Calu3 (cell line): ENCODE results near the gene SCLY. TPM values are rescaled to one million over a fixed set of nuclear protein-coding genes. Genes with fewer than 3 reads are reported as not detected.

Experiments
- BruUV-seq: library from RNA; stranded (reverse); fragments of 400-500 nt; replicated peaks from 2 replicates; lab custom pipeline; 2021; lab: Mats Ljungman, UMichigan
- CTCF ChIA-PET: fragments of 300-600 bp; sonication (Branson Sonifier 250); formaldehyde crosslinking; loops from one replicate; lab custom pipeline; 2022; ENCODE audit warnings: antibody characterized with exemption; lab: Charles Lee
- DNase-seq: peaks from one replicate; pipeline ENCODE4 v3.0.0; 2022
- H3K27ac Mint-ChIP-seq: one replicate; pipeline ENCODE4 v1.8.0; 2022; ENCODE audit warnings: mixed read lengths; ENCODE audit not compliant: unreplicated experiment
- H3K27me3 Mint-ChIP-seq: one replicate; pipeline ENCODE4 v1.8.0; 2022; ENCODE audit warnings: mixed read lengths; ENCODE audit not compliant: unreplicated experiment
- H3K36me3 Mint-ChIP-seq: one replicate; pipeline ENCODE4 v1.8.0; 2022; ENCODE audit warnings: mild to moderate bottlenecking, moderate library complexity, mixed read lengths; ENCODE audit not compliant: insufficient read depth, unreplicated experiment
- H3K4me1 Mint-ChIP-seq: one replicate; pipeline ENCODE4 v1.8.0; 2022; ENCODE audit warnings: mild to moderate bottlenecking, low read depth, mixed read lengths; ENCODE audit not compliant: unreplicated experiment
- H3K4me3 Mint-ChIP-seq: one replicate; pipeline ENCODE4 v1.8.0; 2022; ENCODE audit warnings: mild to moderate bottlenecking, low read depth, moderate library complexity, mixed read lengths; ENCODE audit not compliant: unreplicated experiment
- H3K9me3 Mint-ChIP-seq: one replicate; pipeline ENCODE4 v1.8.0; 2022; ENCODE audit warnings: low read depth, mixed read lengths; ENCODE audit not compliant: unreplicated experiment
- CTCF ChIP-seq: fragments of 200-600 bp; IDR thresholded peaks from one replicate; pipeline ENCODE4 v1.8.0; 2022; ENCODE audit warnings: antibody characterized with exemption; ENCODE audit not compliant: unreplicated experiment
- intact Hi-C: fragments of 100-400 bp; cut with micrococcal nuclease; formaldehyde crosslinking; loops from one replicate; pipeline ENCODE4 v1.10.0; 2022; ENCODE audit not compliant: unreplicated experiment
- total RNA-seq: library from RNA; stranded (reverse); gene quantifications from 2 replicates; pipeline ENCODE4 v1.2.3, GENCODE V29; 2022

SCLY gene
- total RNA-seq, 1 experiment from 2014 or later: 37.5 TPM

- H3K27ac Mint-ChIP-seq: no peak overlapping the region
- H3K27me3 Mint-ChIP-seq: peaks cover 7% of the 10 kb centered on the region
- no peaks in the 10 kb centered on the region for H3K9me3 Mint-ChIP-seq
- peaks cover 6% of the 10 kb centered on the region for H3K4me1 Mint-ChIP-seq
- no peak for DNase-seq
- CTCF ChIA-PET: no interaction called here
- H3K4me3 Mint-ChIP-seq: no peak overlapping the region
- no peaks in the 10 kb centered on the region for H3K36me3 Mint-ChIP-seq
- TF ChIP-seq CTCF: no peak
- BruUV-seq: no TSS peak
- intact Hi-C loops: no loop called here
Measured at GRCh38 chr2:238131761-238132462, 71.1 kb downstream of the SCLY start.

- no peaks in the 10 kb centered on the region for H3K36me3 Mint-ChIP-seq
- H3K9me3 Mint-ChIP-seq: no peaks in the 10 kb centered on the region
- intact Hi-C loops: no loop called here
- no peak overlapping the region for H3K27ac Mint-ChIP-seq
- BruUV-seq: no TSS peak
- CTCF ChIA-PET: interaction anchor here (0.7 kb wide), 1 partner anchor 19 kb away, joined by 3 read pairs; no protein-coding TSS in a partner anchor
- no peak for TF ChIP-seq CTCF
- peaks cover 6% of the 10 kb centered on the region for H3K4me1 Mint-ChIP-seq
- peaks cover 7% of the 10 kb centered on the region for H3K27me3 Mint-ChIP-seq
- no peak for DNase-seq
- no peak overlapping the region for H3K4me3 Mint-ChIP-seq
Measured at GRCh38 chr2:238132463-238133450, 72.0 kb downstream of the SCLY start.

GRCh38 chr2:238133499-238134392 lies 72.9 kb downstream of the SCLY start:
- no peaks in the 10 kb centered on the region for H3K9me3 Mint-ChIP-seq
- intact Hi-C loops: no loop called here
- no peaks in the 10 kb centered on the region for H3K36me3 Mint-ChIP-seq
- H3K27me3 Mint-ChIP-seq: peaks cover 7% of the 10 kb centered on the region
- TF ChIP-seq CTCF: no peak
- CTCF ChIA-PET: interaction anchor here (0.7 kb wide), 1 partner anchor 18 kb away, joined by 3 read pairs; no protein-coding TSS in a partner anchor
- no TSS peak for BruUV-seq
- DNase-seq: peak; percentile 35
- H3K4me1 Mint-ChIP-seq: peaks cover 6% of the 10 kb centered on the region
- no peak overlapping the region for H3K27ac Mint-ChIP-seq
- no peak overlapping the region for H3K4me3 Mint-ChIP-seq

GRCh38 chr2:238134393-238134785 lies 73.6 kb downstream of the SCLY start:
- H3K36me3 Mint-ChIP-seq: no peaks in the 10 kb centered on the region
- H3K27me3 Mint-ChIP-seq: peaks cover 7% of the 10 kb centered on the region
- no peak overlapping the region for H3K4me3 Mint-ChIP-seq
- intact Hi-C loops: no loop called here
- peaks cover 6% of the 10 kb centered on the region for H3K4me1 Mint-ChIP-seq
- no peaks in the 10 kb centered on the region for H3K9me3 Mint-ChIP-seq
- DNase-seq: no peak
- no peak for TF ChIP-seq CTCF
- no peak overlapping the region for H3K27ac Mint-ChIP-seq
- no TSS peak for BruUV-seq
- CTCF ChIA-PET: no interaction called here
